ENCODE measurements around the gene LRP8. TPM values are rescaled to one million over a fixed set of nuclear protein-coding genes. Genes with fewer than 3 reads are reported as not detected.

LRP8 gene
- total and polyA plus RNA-seq, 9 of the 15 experiments (the other 6 are each of a cell fraction or from before 2014, with no cell fraction given) = 7.1 to 56.1 (median 31.3) TPM

DNA sequence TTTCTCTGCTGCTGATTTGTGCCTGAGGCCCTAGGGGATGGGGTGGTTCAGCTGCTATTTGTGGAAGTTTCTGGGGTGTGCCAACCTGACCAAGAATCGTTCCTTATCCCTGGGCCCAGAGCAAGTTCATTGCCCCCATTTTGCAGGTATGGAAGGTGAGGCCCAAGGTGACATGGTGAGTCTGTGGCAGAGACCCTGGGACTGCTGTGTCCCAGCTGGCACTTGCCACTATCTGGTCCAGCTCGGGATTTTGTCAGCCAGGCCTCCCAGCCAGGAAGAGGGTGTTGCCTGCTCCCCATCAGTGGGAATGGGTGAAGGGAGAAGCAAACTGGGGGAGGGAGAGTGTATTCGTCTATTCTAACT is 18.9 kb upstream of the LRP8 start:
- no peaks in the 10 kb centered on the region for H3K79me2 ChIP-seq (ENCODE audit: control insufficient read depth, insufficient read depth, low read length)
- WGBS (ENCODE audit: insufficient coverage, low coverage, missing lambda C conversion rate) = 3% methylated on average over 3 of the region's 3 CpGs
- H2AFZ ChIP-seq (ENCODE audit: low read depth, low read length) = no peak overlapping the region
- H3K9ac ChIP-seq (ENCODE audit: insufficient read depth in 1 of 2, low read depth in 2 of 2, low read length in 2 of 2) = no peak overlapping the region
- TF ChIP-seq RBM39 (optimal IDR thresholded peaks at IDR 0.05; ENCODE audit: low read depth, low read length) = no peak
- TF ChIP-seq RBM25 (IDR thresholded peaks at IDR 0.05; ENCODE audit: low read depth, low read length, severe bottlenecking) = peak; percentile 30
- TF ChIP-seq NFIC (IDR thresholded peaks at IDR 0.05) = no peak
- TF ChIP-seq BCOR (IDR thresholded peaks at IDR 0.05) = peak; percentile 27; the same call in 1 of the 2 replicates
- peak; percentile 92 for TF ChIP-seq ESRRA (IDR thresholded peaks at IDR 0.05; ENCODE audit: borderline replicate concordance, low read depth)
- POLR2A ChIA-PET = interaction anchor here (0.6 to 1.3 kb wide), 2 partner anchors 81 to 1180 kb away, joined by 3 read pairs; no protein-coding TSS in a partner anchor
- H3K9me3 ChIP-seq (replicated peaks; ENCODE audit: control insufficient read depth, insufficient read depth, low read depth, low read length) = no peaks in the 10 kb centered on the region
- no peaks in the 10 kb centered on the region for H3K9me1 ChIP-seq (ENCODE audit: control insufficient read depth, insufficient read depth, low read length)
- in situ Hi-C loops (cut with MboI) = no loop called here
- H3K4me2 ChIP-seq (ENCODE audit: insufficient read depth, low read length) = no peak overlapping the region
- no peak overlapping the region for H3K4me3 ChIP-seq
- FAIRE-seq (no peak), DNase-seq (ENCODE audit: extremely low read depth in 1 of 4, low spot score in 3 of 4) (no peak), ATAC-seq (no peak)
- CTCF ChIA-PET (ENCODE audit: low intra/inter-chr PET ratio) = no interaction called here
- BruUV-seq (replicated peaks) = no TSS peak
- H3K27ac ChIP-seq (ENCODE audit: extremely low read depth, low read depth, low read length) = no peak overlapping the region
- no peaks in the 10 kb centered on the region for H4K20me1 ChIP-seq (replicated peaks; ENCODE audit: control insufficient read depth, insufficient read depth, low read length)
- H3K36me3 ChIP-seq (ENCODE audit: control insufficient read depth, insufficient read depth, low read length) = no peaks in the 10 kb centered on the region
- peaks cover 0 to 6% of the 10 kb centered on the region in 2 experiments; a peak in 2 of 5 replicates for H3K4me1 ChIP-seq (replicated peaks in 1 of 2; ENCODE audit: control insufficient read depth in 2 of 2, insufficient read depth in 2 of 2, low read length in 2 of 2)
- peaks cover 17 to 65% of the 10 kb centered on the region in 2 experiments for H3K27me3 ChIP-seq (ENCODE audit: control insufficient read depth in 2 of 2, insufficient read depth in 2 of 2, low read length in 2 of 2)
- intact Hi-C loops (cut with micrococcal nuclease) = no loop called here

DNA sequence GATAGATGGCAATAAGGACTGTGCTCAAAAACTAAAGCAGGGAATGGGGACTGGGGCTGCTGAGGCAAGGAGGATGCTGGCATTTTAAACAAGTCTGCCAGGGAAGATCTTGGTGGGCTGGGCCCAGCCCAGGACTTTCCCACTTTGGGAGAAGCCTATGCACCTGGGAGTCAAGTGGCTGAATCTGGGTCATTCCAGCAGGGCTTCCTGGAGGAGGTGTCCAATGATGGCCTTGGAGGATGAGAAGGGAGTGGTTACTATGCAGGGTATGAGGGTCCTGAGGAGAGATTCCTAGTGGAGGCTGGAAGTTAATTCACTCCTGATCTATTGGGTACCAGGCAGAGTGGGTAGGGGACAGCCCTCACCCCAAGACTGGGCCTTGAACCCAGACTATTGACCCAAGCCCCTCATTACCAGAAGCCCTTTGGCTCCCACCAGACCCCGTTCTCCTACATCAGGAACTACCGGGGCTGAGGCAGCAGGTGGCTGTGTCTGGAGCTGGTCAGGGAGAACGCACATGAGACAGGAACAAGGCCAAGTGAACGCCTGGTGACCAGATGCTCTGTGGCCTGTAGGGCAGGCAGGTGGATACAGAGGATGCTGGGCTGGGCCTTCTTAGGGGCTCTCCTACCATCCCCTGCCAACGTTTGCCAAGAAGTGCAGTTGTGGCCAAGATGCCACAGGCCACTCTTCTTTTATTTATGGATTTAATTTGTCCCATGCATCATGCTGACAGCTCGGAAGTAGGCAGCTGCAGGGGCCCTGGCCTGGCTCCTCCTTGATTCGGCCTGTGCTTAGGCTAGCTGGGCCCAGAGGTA is 18.3 kb upstream of the LRP8 start:
- Histone ChIP-seq H3K9me3 (replicated peaks; ENCODE audit: control insufficient read depth, insufficient read depth, low read depth, low read length) (no peaks in the 10 kb centered on the region), H3K4me1 (replicated peaks in 1 of 2; ENCODE audit: control insufficient read depth in 2 of 2, insufficient read depth in 2 of 2, low read length in 2 of 2) (peaks cover 0 to 6% of the 10 kb centered on the region in 2 experiments; a peak in 2 of 5 replicates), H3K9ac (ENCODE audit: insufficient read depth in 1 of 2, low read depth in 2 of 2, low read length in 2 of 2) (no peak overlapping the region), H3K27me3 (ENCODE audit: control insufficient read depth in 2 of 2, insufficient read depth in 2 of 2, low read length in 2 of 2) (peaks cover 20 to 68% of the 10 kb centered on the region in 2 experiments), H3K4me3 (no peak overlapping the region), H3K36me3 (ENCODE audit: control insufficient read depth, insufficient read depth, low read length) (no peaks in the 10 kb centered on the region), H3K79me2 (ENCODE audit: control insufficient read depth, insufficient read depth, low read length) (no peaks in the 10 kb centered on the region), H3K9me1 (ENCODE audit: control insufficient read depth, insufficient read depth, low read length) (no peaks in the 10 kb centered on the region), H4K20me1 (replicated peaks; ENCODE audit: control insufficient read depth, insufficient read depth, low read length) (no peaks in the 10 kb centered on the region), H3K27ac (ENCODE audit: extremely low read depth, low read depth, low read length) (no peak overlapping the region), H2AFZ (ENCODE audit: low read depth, low read length) (no peak overlapping the region), H3K4me2 (ENCODE audit: insufficient read depth, low read length) (no peak overlapping the region)
- 17% methylated on average over 7 of the region's 7 CpGs for WGBS (ENCODE audit: insufficient coverage, low coverage, missing lambda C conversion rate)
- TF ChIP-seq ZFP36 (IDR thresholded peaks at IDR 0.05; ENCODE audit: low read depth, low read length, partially characterized antibody) = peak; percentile 91
- TF ChIP-seq, protein P1, sequence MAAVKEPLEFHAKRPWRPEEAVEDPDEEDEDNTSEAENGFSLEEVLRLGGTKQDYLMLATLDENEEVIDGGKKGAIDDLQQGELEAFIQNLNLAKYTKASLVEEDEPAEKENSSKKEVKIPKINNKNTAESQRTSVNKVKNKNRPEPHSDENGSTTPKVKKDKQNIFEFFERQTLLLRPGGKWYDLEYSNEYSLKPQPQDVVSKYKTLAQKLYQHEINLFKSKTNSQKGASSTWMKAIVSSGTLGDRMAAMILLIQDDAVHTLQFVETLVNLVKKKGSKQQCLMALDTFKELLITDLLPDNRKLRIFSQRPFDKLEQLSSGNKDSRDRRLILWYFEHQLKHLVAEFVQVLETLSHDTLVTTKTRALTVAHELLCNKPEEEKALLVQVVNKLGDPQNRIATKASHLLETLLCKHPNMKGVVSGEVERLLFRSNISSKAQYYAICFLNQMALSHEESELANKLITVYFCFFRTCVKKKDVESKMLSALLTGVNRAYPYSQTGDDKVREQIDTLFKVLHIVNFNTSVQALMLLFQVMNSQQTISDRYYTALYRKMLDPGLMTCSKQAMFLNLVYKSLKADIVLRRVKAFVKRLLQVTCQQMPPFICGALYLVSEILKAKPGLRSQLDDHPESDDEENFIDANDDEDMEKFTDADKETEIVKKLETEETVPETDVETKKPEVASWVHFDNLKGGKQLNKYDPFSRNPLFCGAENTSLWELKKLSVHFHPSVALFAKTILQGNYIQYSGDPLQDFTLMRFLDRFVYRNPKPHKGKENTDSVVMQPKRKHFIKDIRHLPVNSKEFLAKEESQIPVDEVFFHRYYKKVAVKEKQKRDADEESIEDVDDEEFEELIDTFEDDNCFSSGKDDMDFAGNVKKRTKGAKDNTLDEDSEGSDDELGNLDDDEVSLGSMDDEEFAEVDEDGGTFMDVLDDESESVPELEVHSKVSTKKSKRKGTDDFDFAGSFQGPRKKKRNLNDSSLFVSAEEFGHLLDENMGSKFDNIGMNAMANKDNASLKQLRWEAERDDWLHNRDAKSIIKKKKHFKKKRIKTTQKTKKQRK (IDR thresholded peaks at IDR 0.05; ENCODE audit: borderline replicate concordance, low read depth, low read length) = no peak
- ATAC-seq = no peak
- ChIA-PET CTCF (ENCODE audit: low intra/inter-chr PET ratio) (no interaction called here), POLR2A (interaction anchor here (0.6 kb wide), 1 partner anchor 1180 kb away, joined by 3 read pairs; no protein-coding TSS in a partner anchor)
- intact Hi-C loops (cut with micrococcal nuclease) = no loop called here
- no peak for FAIRE-seq
- BruUV-seq (replicated peaks) = no TSS peak
- no peak for DNase-seq (ENCODE audit: extremely low read depth in 1 of 4, low spot score in 3 of 4)
- in situ Hi-C loops (cut with MboI) = no loop called here

Measured in K562 (cell line).